ENCODE results near the gene DIAPH2.

The DIAPH2 gene

DNA sequence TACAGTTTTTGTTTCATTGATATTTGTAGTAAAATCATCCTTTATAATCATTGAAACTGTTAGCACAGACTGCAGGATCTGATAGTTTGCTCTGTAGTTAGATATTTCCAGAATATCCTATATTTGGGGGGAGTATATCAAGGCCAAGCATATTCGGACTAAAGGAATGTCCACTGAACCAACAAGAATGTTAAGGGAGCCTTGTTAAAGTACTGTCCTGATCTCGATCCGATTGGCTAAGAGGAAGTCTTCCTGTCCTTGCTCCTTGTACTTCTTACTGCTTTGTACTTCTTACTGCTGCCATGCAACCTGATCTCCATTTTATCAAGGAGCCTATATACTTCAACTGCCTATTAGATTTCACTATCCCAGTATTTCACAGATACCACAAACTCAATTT is 648.3 kb downstream of the DIAPH2 start:
- Histone ChIP-seq H4K20me1 (ENCODE audit: insufficient read depth, low read length) (no peaks in the 10 kb centered on the region), H3F3A (ENCODE audit: insufficient read depth, low read length) (no peaks in the 10 kb centered on the region), H3K9me3 (replicated peaks; ENCODE audit: insufficient read depth, low read length) (no peaks in the 10 kb centered on the region), H3K27ac (ENCODE audit: low read length) (no peak overlapping the region), H3K4me1 (ENCODE audit: low read length) (no peaks in the 10 kb centered on the region), H3K4me3 (ENCODE audit: low read length) (no peak overlapping the region), H3K27me3 (replicated peaks; ENCODE audit: insufficient read depth, low read length) (no peaks in the 10 kb centered on the region), H3K36me3 (replicated peaks; ENCODE audit: insufficient read depth, low read length) (no peaks in the 10 kb centered on the region), H2AFZ (ENCODE audit: low read length) (no peak overlapping the region), H3K79me2 (ENCODE audit: low read length) (no peaks in the 10 kb centered on the region), H3K9me2 (replicated peaks; ENCODE audit: insufficient read depth, low read length) (no peaks in the 10 kb centered on the region), H3K4me2 (ENCODE audit: low read depth, low read length) (no peak overlapping the region), H3K9ac (ENCODE audit: low read length) (no peak overlapping the region)
- DNase-seq = no peak
- no peak for TF ChIP-seq EZH2phosphoT487 (IDR thresholded peaks at IDR 0.05; ENCODE audit: low read length)

DNA sequence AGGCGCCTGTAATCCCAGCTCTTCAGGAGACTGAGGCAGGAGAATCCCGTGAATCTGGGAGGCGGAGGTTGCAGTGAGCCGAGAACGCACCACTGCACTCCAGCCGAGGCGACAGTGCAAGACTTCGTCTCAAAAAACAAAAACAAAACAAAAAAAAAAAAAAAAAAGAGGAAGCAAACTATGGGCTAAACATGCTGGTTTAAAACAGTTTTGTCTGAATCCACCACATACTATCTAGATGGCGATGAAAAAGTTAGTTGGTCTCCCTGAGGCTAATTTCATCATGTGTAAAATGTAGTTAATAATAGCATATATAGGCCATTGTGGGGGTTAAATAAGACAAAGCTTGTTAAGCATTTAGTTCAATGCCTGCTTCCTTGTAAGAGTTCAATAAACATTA is 650.2 kb downstream of the DIAPH2 start:
- H3F3A ChIP-seq (ENCODE audit: insufficient read depth, low read length) = no peaks in the 10 kb centered on the region
- H3K4me3 ChIP-seq (ENCODE audit: low read length) = no peak overlapping the region
- no peak overlapping the region for H2AFZ ChIP-seq (ENCODE audit: low read length)
- no peak for TF ChIP-seq EZH2phosphoT487 (IDR thresholded peaks at IDR 0.05; ENCODE audit: low read length)
- TF ChIP-seq, protein P1, sequence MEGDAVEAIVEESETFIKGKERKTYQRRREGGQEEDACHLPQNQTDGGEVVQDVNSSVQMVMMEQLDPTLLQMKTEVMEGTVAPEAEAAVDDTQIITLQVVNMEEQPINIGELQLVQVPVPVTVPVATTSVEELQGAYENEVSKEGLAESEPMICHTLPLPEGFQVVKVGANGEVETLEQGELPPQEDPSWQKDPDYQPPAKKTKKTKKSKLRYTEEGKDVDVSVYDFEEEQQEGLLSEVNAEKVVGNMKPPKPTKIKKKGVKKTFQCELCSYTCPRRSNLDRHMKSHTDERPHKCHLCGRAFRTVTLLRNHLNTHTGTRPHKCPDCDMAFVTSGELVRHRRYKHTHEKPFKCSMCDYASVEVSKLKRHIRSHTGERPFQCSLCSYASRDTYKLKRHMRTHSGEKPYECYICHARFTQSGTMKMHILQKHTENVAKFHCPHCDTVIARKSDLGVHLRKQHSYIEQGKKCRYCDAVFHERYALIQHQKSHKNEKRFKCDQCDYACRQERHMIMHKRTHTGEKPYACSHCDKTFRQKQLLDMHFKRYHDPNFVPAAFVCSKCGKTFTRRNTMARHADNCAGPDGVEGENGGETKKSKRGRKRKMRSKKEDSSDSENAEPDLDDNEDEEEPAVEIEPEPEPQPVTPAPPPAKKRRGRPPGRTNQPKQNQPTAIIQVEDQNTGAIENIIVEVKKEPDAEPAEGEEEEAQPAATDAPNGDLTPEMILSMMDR (IDR thresholded peaks at IDR 0.05; ENCODE audit: low read length) = no peak
- no peak for TF ChIP-seq EZH2 (optimal IDR thresholded peaks at IDR 0.05; ENCODE audit: low read depth, low read length)
- H4K20me1 ChIP-seq (ENCODE audit: insufficient read depth, low read length) = no peaks in the 10 kb centered on the region
- no peaks in the 10 kb centered on the region for H3K4me1 ChIP-seq (ENCODE audit: low read length)
- no peak overlapping the region for H3K9ac ChIP-seq (ENCODE audit: low read length)
- no peaks in the 10 kb centered on the region for H3K9me3 ChIP-seq (replicated peaks; ENCODE audit: insufficient read depth, low read length)
- no peaks in the 10 kb centered on the region for H3K9me2 ChIP-seq (replicated peaks; ENCODE audit: insufficient read depth, low read length)
- no peaks in the 10 kb centered on the region for H3K79me2 ChIP-seq (ENCODE audit: low read length)
- no peaks in the 10 kb centered on the region for H3K27me3 ChIP-seq (replicated peaks; ENCODE audit: insufficient read depth, low read length)
- no peak overlapping the region for H3K4me2 ChIP-seq (ENCODE audit: low read depth, low read length)
- no peak overlapping the region for H3K27ac ChIP-seq (ENCODE audit: low read length)
- DNase-seq = no peak
- no peaks in the 10 kb centered on the region for H3K36me3 ChIP-seq (replicated peaks; ENCODE audit: insufficient read depth, low read length)

DNA sequence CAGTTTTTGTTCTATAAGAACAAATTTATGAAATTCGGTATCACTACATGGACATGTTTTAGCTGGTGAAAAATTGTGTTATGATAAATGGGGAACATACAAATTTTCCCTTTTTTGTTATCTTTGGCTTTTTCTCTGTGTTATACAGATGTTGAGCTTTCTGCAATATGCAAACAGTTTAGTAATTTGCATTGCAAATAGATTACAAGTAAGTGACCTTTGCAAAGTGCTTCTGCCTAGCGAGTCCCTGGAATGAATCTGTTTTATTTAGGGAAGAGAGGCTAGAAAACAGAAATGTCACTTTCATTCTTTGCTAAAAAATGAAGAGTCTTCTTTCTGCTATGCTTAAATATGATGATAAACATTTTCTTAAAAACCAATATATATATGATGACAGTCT is 660.1 kb downstream of the DIAPH2 start:
- Histone ChIP-seq H3K4me1 (ENCODE audit: low read length) (no peaks in the 10 kb centered on the region), H2AFZ (ENCODE audit: low read length) (no peak overlapping the region), H3K36me3 (replicated peaks; ENCODE audit: insufficient read depth, low read length) (no peaks in the 10 kb centered on the region), H3K9me3 (replicated peaks; ENCODE audit: insufficient read depth, low read length) (no peaks in the 10 kb centered on the region), H3K9me2 (replicated peaks; ENCODE audit: insufficient read depth, low read length) (no peaks in the 10 kb centered on the region), H3F3A (ENCODE audit: insufficient read depth, low read length) (no peaks in the 10 kb centered on the region), H3K4me2 (ENCODE audit: low read depth, low read length) (no peak overlapping the region), H3K4me3 (ENCODE audit: low read length) (no peak overlapping the region), H3K79me2 (ENCODE audit: low read length) (no peaks in the 10 kb centered on the region), H4K20me1 (ENCODE audit: insufficient read depth, low read length) (no peaks in the 10 kb centered on the region), H3K27ac (ENCODE audit: low read length) (no peak overlapping the region), H3K9ac (ENCODE audit: low read length) (no peak overlapping the region), H3K27me3 (replicated peaks; ENCODE audit: insufficient read depth, low read length) (no peaks in the 10 kb centered on the region)
- no peak for DNase-seq
- TF ChIP-seq, protein P1 (IDR thresholded peaks at IDR 0.05; ENCODE audit: low read length) = no peak
- no peak for TF ChIP-seq EZH2 (optimal IDR thresholded peaks at IDR 0.05; ENCODE audit: low read depth, low read length)
- no peak for TF ChIP-seq EZH2phosphoT487 (IDR thresholded peaks at IDR 0.05; ENCODE audit: low read length)

DNA sequence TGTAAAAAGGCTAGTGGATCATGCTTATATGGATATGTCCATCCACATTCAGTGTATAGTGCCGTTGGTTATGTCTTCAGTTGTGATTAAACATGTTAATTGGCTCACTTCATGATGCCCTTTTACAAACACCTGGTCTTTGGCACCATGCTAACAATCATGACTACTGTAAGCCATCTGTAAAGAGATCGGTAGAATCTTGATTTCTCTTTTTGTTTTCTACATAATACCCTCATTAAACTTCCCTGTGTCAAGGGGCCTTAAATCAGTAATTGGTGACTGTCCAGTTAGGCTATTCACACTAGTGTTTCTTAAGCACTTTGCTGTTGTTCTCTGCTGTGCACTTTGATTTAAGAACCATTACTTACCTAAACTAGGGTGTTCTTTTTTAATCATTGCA is 674.3 kb downstream of the DIAPH2 start:
- DNase-seq = no peak
- Histone ChIP-seq H3K4me2 (ENCODE audit: low read depth, low read length) (no peak overlapping the region), H3K4me1 (ENCODE audit: low read length) (no peaks in the 10 kb centered on the region), H3K9ac (ENCODE audit: low read length) (no peak overlapping the region), H2AFZ (ENCODE audit: low read length) (no peak overlapping the region), H3F3A (ENCODE audit: insufficient read depth, low read length) (no peaks in the 10 kb centered on the region), H3K4me3 (ENCODE audit: low read length) (no peak overlapping the region), H4K20me1 (ENCODE audit: insufficient read depth, low read length) (no peaks in the 10 kb centered on the region), H3K27ac (ENCODE audit: low read length) (no peak overlapping the region), H3K27me3 (replicated peaks; ENCODE audit: insufficient read depth, low read length) (no peaks in the 10 kb centered on the region), H3K79me2 (ENCODE audit: low read length) (no peaks in the 10 kb centered on the region), H3K9me3 (replicated peaks; ENCODE audit: insufficient read depth, low read length) (no peaks in the 10 kb centered on the region), H3K36me3 (replicated peaks; ENCODE audit: insufficient read depth, low read length) (no peaks in the 10 kb centered on the region), H3K9me2 (replicated peaks; ENCODE audit: insufficient read depth, low read length) (no peaks in the 10 kb centered on the region)
- TF ChIP-seq, protein P1 (IDR thresholded peaks at IDR 0.05; ENCODE audit: low read length) = no peak
- TF ChIP-seq EZH2 (optimal IDR thresholded peaks at IDR 0.05; ENCODE audit: low read depth, low read length) (no peak), EZH2phosphoT487 (IDR thresholded peaks at IDR 0.05; ENCODE audit: low read length) (no peak)
